IPS-15b (cell line): ENCODE measurements around the gene PLEKHH2.
"Not testable (repeated sequence)": the region's sequence is repeated elsewhere in the genome, so short reads cannot be mapped to it uniquely, and the experiment has no call there.

ENCODE experiments used
- H3K27me3 ChIP-seq: one replicate; pipeline ENCODE4 v1.6.1; 2013; ENCODE audit warnings: low read length; ENCODE audit not compliant: control insufficient read depth, insufficient read depth
- H3K36me3 ChIP-seq: one replicate; pipeline ENCODE4 v1.6.1; 2013; ENCODE audit warnings: low read length; ENCODE audit not compliant: control insufficient read depth, insufficient read depth
- H3K4me1 ChIP-seq: one replicate; pipeline ENCODE4 v1.6.1; 2013; ENCODE audit warnings: mild to moderate bottlenecking, low read length; ENCODE audit not compliant: control insufficient read depth, insufficient read depth
- H3K4me3 ChIP-seq: one replicate; pipeline ENCODE4 v1.5.1; 2013; ENCODE audit warnings: low read depth, low read length
- H3K9ac ChIP-seq: one replicate; pipeline ENCODE4 v1.6.1; 2013; ENCODE audit warnings: low read depth, mild to moderate bottlenecking, low read length
- H3K9me3 ChIP-seq: one replicate; pipeline ENCODE4 v1.6.1; 2013; ENCODE audit warnings: mild to moderate bottlenecking, low read length; ENCODE audit not compliant: control insufficient read depth, insufficient read depth

The PLEKHH2 gene

GRCh38 chr2:43726961-43727633 is 90.0 kb downstream of the PLEKHH2 start:
- H3K4me1 ChIP-seq, H3K27me3 ChIP-seq, H3K36me3 ChIP-seq, H3K9ac ChIP-seq, H3K9me3 ChIP-seq, H3K4me3 ChIP-seq: not testable (repeated sequence)

DNA sequence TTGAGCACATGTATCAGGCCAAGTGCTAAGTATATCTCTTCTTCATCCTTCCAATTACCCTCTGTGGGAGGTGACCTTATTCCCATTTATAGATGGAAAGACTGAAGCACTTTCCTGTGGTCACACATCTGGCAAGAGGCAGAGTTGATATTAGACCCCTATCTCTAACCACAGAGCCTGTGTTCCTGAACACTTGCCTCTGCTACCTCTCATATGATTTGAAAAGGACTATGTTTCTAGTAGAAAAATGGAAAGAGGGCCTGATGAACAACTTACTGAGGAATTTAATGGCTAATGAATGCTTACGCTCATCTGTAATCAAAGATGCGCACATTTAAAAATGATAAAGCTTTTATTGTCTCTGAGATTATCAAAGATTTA is 90.6 kb downstream of the PLEKHH2 start:
- no peak overlapping the region for H3K4me3 ChIP-seq
- no peaks in the 10 kb centered on the region for H3K4me1 ChIP-seq
- H3K9me3 ChIP-seq: no peaks in the 10 kb centered on the region
- H3K36me3 ChIP-seq: no peaks in the 10 kb centered on the region
- no peak overlapping the region for H3K9ac ChIP-seq
- H3K27me3 ChIP-seq: no peaks in the 10 kb centered on the region

DNA sequence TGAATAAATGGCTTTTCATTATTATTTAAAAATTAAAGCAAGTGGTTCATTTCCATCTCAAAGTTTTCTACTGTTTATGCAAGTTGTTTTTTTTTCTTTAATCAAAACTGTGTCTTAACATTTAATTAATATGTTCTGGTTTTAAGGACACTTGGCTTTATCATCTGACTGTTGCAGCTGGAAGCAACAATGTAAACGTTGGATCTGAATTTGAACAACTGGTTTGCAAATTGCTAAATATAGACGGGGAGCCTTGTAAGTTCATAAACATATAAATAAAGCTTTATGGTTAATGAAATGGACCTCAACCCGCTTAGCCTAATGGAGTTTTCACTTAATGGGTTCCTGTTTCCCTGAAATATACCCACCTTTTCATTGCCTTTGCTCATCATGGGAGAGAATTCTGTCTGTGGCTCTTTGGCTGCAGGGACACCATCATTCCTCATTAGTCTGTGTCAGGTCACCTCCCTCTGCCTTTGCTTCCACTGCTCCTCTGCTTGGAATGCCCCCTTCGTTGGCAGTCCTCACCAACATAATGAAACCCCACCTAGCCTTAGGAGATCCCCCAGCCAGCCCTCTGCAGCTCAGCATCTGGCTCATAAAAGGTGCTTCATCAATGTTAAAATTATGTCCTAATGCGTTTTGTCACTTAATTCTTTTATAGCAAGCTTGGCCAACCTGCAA is 92.6 kb downstream of the PLEKHH2 start:
- Histone ChIP-seq H3K4me1 (no peaks in the 10 kb centered on the region), H3K27me3 (no peaks in the 10 kb centered on the region), H3K4me3 (no peak overlapping the region), H3K36me3 (no peaks in the 10 kb centered on the region), H3K9ac (no peak overlapping the region), H3K9me3 (no peaks in the 10 kb centered on the region)

DNA sequence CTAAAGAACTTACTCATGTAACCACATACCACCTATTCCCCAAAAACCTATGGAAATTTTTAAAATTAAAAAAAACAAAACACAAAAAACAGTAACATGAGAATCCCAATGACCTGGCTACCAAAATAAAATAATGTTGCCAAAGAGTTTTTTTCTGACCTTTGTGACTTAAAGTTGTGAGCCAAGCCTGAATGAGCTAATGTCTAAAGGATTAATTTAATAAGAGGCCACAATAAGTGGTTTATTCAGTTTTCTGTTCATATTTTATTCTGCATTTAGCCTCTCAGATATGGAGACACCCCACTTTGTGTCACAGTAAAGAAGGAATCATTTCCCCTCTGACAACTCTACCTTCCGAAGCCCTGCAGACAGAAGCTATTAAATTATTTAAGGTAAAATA is 94.2 kb downstream of the PLEKHH2 start:
- Histone ChIP-seq H3K9ac (no peak overlapping the region), H3K4me3 (no peak overlapping the region), H3K27me3 (no peaks in the 10 kb centered on the region), H3K36me3 (no peaks in the 10 kb centered on the region), H3K4me1 (no peaks in the 10 kb centered on the region), H3K9me3 (no peaks in the 10 kb centered on the region)

DNA sequence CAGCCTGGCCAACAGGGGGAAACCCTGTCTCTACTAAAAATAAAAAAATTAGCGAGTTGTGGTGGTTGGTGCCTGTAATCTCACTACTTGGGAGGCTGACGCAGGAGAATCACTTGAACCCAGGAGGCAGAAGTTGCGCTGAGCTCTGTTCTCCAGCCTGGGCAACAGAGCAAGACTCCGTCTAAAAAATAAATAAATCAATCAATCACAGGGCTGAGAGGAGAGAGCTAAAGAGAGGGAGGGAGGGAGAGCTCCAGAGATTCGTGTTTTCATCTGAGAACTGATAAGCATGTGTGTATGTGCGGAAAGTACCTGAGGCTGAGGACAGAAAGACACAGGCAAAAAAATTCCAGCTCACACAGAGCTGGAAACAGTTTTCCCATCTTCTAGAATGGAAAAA is 99.6 kb downstream of the PLEKHH2 start:
- Histone ChIP-seq H3K36me3 (no peaks in the 10 kb centered on the region), H3K9ac (no peak overlapping the region), H3K4me1 (no peaks in the 10 kb centered on the region), H3K4me3 (no peak overlapping the region), H3K27me3 (no peaks in the 10 kb centered on the region), H3K9me3 (no peaks in the 10 kb centered on the region)

DNA sequence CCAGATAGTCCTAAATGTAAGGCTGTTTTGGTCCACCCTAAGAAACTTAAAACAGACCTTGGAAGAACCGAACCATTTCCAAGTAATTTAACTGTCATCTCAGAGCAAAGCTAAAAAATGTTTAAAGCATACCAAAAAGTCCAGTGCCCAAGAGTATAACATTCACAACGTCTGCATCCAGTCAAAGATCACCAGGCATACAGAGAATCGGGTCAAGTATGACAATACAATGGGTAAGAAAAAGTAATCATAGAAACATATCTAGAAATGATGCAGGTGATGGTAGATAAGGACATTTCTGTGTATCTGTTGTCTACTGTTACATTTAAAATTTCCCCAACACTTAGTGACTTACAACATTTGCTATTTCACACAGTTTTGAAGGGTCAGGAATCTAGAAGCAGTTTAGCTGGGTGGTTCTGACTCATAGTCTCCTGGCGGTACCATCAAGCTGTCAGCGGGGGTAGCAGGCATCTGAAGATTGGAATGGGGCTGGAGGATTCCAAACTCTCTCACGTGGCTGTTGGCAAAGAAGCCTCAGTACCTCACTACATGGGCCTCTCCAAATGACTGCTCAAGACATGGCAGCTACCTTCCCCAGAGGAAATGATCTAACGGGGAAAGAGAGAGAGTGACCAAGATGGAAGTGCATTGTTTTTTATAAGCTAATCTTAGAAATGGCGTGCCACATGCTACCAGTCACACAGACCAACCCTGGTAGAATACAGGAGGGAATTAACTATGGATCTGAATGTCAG is 100.2 kb downstream of the PLEKHH2 start:
- H3K9ac ChIP-seq: no peak overlapping the region
- no peak overlapping the region for H3K4me3 ChIP-seq
- H3K9me3 ChIP-seq: no peaks in the 10 kb centered on the region
- no peaks in the 10 kb centered on the region for H3K4me1 ChIP-seq
- no peaks in the 10 kb centered on the region for H3K36me3 ChIP-seq
- no peaks in the 10 kb centered on the region for H3K27me3 ChIP-seq

- H3K9ac ChIP-seq: no peak overlapping the region
- no peaks in the 10 kb centered on the region for H3K4me1 ChIP-seq
- no peak overlapping the region for H3K4me3 ChIP-seq
- H3K27me3 ChIP-seq: no peaks in the 10 kb centered on the region
- no peaks in the 10 kb centered on the region for H3K36me3 ChIP-seq
- no peaks in the 10 kb centered on the region for H3K9me3 ChIP-seq
Observed at GRCh38 chr2:43737855-43738254, 100.8 kb downstream of the PLEKHH2 start.

- Histone ChIP-seq H3K9me3 (no peaks in the 10 kb centered on the region), H3K9ac (no peak overlapping the region), H3K27me3 (no peaks in the 10 kb centered on the region), H3K36me3 (no peaks in the 10 kb centered on the region), H3K4me1 (no peaks in the 10 kb centered on the region), H3K4me3 (no peak overlapping the region)
Observed at GRCh38 chr2:43738257-43738656, 101.2 kb downstream of the PLEKHH2 start.

DNA sequence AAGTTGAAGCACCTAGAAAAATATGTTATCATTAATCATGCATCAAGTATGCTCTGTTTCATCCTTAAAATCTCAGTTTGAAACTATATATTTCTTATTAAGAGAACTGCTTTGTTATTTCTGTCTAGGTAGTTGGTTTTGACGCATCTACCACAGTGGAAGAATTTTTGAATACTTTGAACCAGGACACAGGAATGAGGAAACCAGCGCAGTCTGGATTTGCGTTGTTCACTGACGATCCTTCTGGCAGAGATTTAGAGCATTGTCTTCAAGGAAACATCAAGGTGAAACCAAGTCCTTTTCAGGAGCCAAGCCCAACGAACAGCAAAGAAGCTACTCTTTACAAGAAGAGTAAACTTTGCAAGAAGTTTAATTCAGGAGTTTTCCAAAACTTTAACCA is 106.6 kb downstream of the PLEKHH2 start:
- no peaks in the 10 kb centered on the region for H3K4me1 ChIP-seq
- H3K9ac ChIP-seq: no peak overlapping the region
- no peaks in the 10 kb centered on the region for H3K27me3 ChIP-seq
- no peaks in the 10 kb centered on the region for H3K9me3 ChIP-seq
- H3K4me3 ChIP-seq: no peak overlapping the region
- H3K36me3 ChIP-seq: no peaks in the 10 kb centered on the region

DNA sequence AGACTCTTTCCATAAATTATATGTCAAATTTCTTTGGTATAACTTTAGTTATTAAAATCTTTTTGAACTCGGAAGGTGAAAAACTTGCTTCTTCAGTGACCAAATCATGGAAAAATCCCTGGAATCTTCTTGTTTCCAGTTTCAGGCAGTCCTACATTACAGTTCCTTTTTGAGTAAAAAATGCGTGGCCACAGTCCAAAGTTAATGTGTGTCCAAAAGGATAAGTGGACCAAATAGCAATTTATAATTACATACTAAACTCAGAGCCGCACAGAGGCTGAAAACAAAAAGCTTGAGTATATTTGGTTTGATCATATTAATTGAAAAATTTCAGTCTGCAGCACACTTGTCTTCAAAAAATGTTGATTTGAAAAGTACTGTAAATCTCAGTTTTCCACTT is 108.4 kb downstream of the PLEKHH2 start:
- Histone ChIP-seq H3K4me3 (no peak overlapping the region), H3K4me1 (no peaks in the 10 kb centered on the region), H3K9ac (no peak overlapping the region), H3K36me3 (no peaks in the 10 kb centered on the region), H3K27me3 (no peaks in the 10 kb centered on the region), H3K9me3 (no peaks in the 10 kb centered on the region)

DNA sequence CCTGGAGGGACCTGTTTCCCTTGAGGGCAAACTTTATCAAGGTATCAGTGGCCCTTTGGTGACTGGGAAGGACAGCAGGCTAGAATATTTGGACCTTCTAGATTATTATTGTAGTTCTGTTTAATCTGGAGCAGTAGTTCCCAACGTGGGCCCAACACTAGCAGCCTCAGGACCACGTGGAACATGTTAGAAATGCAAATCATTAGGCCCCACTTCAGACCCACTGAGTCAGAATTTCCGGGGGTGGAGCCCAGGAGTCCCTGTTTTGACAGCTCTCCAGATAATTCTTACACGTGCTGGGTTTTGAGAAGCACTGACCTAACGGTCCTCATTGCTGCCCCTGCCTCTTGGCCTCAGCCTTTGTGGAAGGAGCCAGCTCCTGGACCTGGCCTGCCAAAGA is 111.3 kb downstream of the PLEKHH2 start:
- Histone ChIP-seq H3K4me3 (no peak overlapping the region), H3K9me3 (no peaks in the 10 kb centered on the region), H3K36me3 (no peaks in the 10 kb centered on the region), H3K9ac (no peak overlapping the region), H3K27me3 (no peaks in the 10 kb centered on the region), H3K4me1 (no peaks in the 10 kb centered on the region)

DNA sequence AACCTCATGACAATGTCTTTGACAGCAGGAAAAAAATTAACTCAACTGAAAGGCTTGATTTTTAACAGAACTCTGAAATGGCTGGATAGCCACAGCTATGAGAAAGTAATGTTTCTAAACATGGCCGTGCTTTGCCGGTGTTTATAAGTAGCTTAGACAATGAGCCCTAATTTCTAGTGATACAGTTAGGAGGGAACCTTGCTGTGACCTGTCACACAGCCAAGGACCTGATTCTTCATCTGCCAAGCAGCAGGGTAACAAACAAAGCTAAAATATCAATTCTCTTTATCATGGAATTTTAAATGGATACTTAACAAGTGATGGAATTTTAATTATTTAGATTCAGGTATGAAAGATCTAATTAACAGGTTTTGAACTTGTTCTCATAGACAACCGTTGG is 112.5 kb downstream of the PLEKHH2 start:
- Histone ChIP-seq H3K36me3 (no peaks in the 10 kb centered on the region), H3K9me3 (no peaks in the 10 kb centered on the region), H3K9ac (no peak overlapping the region), H3K27me3 (no peaks in the 10 kb centered on the region), H3K4me3 (no peak overlapping the region), H3K4me1 (no peaks in the 10 kb centered on the region)
